GM19463 (cell line): ENCODE measurements around the gene PDGFRB.
A peak's percentile ranks its signal among the peaks of the same experiment; 100 is the strongest.

Experiments
- ATAC-seq: cut with Tn5 transposase; IDR thresholded peaks from one replicate; pipeline ENCODE4 v1.9.1; 2021; ENCODE audit warnings: mild to moderate bottlenecking, moderate library complexity; ENCODE audit not compliant: unreplicated experiment

PDGFRB gene

GRCh38 chr5:150182774-150183173 lies 27.1 kb upstream of the PDGFRB start:
- ATAC-seq, result no peak

GRCh38 chr5:150181766-150182545 lies 26.3 kb upstream of the PDGFRB start:
- no peak for ATAC-seq

DNA sequence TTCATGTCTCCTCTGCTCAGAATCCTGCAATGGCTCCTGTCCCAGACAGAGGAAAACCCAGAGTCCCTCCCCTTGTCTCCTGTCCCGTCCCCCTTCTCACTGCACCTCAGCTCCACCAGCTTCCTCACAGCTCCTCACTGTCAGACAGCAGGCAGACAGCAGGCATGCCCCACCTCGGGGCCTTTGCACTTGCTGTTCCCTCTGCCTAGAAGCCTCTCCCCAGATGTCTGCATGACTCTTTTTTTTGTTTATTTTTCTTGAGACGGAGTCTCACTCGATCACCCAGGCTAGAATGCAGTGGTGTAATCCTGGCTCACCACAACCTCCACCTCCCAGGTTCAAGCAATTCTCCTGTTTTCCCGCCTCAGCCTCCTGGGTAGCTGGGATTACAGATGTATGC lies 25.4 kb upstream of the PDGFRB start:
- ATAC-seq, result no peak

- no peak for ATAC-seq
Observed at GRCh38 chr5:150180241-150181026, 24.8 kb upstream of the PDGFRB start.

DNA sequence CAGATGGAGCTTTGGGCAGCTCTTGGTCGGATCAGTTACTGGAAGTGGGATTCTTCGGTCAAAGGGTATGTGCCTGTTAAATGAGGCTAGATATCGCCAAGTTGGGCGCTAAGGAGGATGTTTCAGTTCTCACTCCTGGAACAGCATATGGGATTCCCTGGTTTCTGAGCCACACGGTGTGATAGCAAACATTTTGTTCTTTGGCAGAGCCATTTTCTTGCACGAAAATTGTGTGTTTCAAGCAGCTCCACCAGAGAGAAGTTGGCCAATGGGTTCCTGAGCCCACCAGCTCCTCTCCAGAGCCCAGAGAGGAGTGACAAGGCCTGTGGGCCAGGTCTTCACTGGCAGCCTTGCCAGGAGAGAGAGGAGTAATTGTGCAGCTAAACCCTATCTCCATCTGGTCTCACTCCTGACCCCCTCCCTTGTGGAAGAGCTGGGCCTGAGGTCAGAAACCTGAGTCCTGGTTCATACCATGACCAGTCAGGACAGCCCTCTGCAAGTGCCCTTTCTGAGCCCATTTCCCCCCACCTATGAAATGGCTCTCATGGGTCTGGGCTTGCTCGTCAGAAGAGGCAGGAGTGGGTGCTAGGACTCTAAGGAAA lies 23.5 kb upstream of the PDGFRB start:
- ATAC-seq, result no peak

DNA sequence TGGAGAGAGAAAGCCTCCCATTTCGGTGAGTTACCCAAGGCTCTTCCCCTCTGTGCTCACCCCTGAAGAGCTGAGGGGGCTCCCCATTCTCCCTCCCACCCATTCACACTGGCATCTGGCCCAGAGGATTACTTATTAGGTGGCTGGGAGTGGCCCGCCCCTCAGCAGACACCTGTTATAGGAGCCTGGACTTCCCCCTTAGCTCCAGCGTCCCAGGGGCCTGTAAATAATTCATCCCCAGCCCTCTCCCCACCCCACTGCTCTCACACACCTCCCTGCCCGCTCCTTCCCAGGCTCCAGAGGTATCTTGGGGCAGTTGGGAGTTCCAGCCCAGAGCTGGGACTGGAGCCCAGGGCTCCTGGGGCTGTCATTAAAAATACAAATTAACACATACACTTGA lies 22.6 kb upstream of the PDGFRB start:
- peak; percentile 92 for ATAC-seq

- no peak for ATAC-seq
Observed at GRCh38 chr5:150177721-150178120, 22.1 kb upstream of the PDGFRB start.

GRCh38 chr5:150176745-150177477 lies 21.3 kb upstream of the PDGFRB start:
- no peak for ATAC-seq

- ATAC-seq, result no peak
Observed at GRCh38 chr5:150175536-150175935, 19.9 kb upstream of the PDGFRB start.

DNA sequence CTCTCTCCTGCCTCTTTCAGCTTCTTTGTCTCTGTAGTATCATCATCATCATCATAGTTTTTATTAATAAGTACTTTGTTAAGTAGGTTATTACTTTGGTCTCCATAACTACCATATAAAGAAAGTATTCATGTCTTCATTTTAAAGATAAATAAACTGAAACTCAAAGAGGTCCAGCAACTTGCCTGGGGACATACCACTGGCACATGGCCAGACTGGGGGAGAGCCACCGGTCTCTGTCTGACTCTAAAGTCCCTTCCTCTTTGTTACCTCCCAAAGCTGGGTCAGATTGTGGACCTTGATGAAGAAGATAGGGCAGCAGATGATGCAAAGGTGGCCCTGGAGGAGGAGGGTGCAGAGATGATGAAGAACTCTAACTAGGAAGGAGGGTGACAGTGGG lies 19.4 kb upstream of the PDGFRB start:
- ATAC-seq, result no peak

DNA sequence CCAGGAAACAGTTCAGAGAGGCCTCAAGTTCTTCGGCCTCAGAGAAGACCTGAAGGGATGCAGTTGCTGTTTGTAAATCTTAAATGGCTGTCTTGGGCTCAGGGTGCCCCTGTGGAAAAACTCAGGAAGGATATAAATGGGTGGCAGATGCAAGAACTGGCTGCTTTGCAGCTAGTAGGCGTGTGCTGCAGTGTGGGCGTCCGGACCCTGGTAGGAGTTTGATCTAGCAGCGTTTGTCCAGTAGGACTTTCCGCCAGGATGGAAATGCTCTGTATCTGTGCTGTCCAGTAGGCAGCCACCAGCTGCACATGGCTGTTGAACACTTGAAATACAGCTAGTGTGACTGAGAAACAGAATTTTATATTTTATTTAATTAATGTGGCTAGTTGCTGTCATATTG lies 18.6 kb upstream of the PDGFRB start:
- no peak for ATAC-seq

DNA sequence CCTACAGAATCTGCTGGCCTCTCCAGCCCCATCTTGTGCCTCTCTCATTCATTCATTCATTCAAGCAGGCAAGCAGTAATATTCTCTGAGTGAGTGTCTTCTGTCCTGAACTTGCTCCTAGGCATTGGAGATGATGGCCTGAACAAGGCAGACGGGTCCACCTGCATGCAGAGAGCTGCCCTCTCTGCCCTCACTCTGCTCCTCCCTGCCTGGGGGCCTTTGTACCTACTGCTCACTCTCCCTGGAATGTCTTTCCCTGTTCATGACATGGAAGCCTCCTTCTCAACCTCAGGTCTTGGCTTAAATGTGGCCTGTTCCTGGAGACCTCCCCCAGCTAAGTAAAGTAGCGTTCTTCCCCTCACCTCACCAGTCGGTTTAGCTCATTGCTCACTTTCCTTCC lies 17.5 kb upstream of the PDGFRB start:
- ATAC-seq, result no peak

DNA sequence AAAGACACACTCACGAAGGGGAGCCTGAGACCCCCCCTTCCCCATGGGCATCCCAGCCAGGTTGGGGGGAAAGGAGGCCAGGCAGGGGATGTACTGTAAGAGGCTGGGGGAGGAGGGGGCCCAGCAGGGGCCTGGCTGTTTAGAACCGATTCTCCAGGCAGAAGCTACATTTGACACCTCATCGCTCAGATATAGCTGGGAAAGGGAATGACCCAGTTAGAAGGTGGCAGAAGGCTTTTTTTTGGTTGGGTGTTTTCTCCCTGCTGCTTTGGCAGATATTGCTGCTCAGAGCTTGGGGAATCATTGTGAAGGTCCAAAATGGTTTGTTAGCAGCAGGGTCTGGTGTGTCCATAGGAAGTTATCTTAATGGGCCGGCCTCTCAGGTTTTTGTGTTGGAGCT lies 16.9 kb upstream of the PDGFRB start:
- no peak for ATAC-seq

GRCh38 chr5:150172145-150172544 lies 16.5 kb upstream of the PDGFRB start:
- ATAC-seq, result no peak

DNA sequence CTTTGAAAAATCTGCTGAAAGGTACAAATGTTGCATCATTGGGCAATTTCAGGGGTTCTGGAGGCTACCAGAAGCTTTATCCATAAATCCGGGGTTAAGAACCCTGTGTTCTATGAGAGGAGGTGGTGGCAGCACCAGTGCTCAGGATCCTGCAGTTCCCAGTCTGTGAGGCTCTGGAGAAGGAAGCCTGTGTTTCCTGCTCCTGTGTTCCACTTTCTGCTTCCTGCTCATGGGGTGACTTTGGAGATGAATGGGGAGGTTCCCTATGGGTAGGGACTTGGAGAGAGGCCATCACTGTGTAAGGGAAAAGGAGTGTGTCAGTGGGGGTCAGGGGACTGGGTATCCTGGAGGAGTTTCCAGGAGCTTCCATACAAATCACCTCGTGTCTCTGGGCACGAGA lies 13.2 kb upstream of the PDGFRB start:
- no peak for ATAC-seq

- no peak for ATAC-seq
Observed at GRCh38 chr5:150167908-150168307, 12.3 kb upstream of the PDGFRB start.

- ATAC-seq, result no peak
Observed at GRCh38 chr5:150167512-150167850, 11.8 kb upstream of the PDGFRB start.

DNA sequence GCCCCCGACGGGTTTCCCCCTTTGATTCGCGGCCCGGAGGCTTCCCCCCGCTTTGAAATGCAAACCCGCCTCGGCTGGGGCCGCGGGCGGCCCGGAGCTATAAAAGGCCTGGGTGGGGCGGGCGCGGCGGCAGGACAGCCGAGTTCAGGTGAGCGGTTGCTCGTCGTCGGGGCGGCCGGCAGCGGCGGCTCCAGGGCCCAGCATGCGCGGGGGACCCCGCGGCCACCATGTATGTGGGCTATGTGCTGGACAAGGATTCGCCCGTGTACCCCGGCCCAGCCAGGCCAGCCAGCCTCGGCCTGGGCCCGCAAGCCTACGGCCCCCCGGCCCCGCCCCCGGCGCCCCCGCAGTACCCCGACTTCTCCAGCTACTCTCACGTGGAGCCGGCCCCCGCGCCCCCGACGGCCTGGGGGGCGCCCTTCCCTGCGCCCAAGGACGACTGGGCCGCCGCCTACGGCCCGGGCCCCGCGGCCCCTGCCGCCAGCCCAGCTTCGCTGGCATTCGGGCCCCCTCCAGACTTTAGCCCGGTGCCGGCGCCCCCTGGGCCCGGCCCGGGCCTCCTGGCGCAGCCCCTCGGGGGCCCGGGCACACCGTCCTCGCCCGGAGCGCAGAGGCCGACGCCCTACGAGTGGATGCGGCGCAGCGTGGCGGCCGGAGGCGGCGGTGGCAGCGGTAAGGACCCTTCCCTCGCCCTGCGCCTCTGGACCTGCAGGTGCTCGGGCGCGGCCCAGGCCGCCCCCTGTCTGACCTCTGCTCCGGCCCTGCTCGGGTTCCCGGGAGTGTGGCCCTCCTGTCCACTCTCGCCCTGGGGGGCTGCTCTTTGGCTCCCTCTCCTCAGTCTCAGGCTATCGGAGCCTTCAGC lies 11.2 kb upstream of the PDGFRB start, which contains the start of gene CDX1:
Gene CDX1 (plus strand): TSS at position 129 of the 862 bp plus-strand sequence. CDS start 99 bp downstream, at position 228.
- ATAC-seq, result no peak

DNA sequence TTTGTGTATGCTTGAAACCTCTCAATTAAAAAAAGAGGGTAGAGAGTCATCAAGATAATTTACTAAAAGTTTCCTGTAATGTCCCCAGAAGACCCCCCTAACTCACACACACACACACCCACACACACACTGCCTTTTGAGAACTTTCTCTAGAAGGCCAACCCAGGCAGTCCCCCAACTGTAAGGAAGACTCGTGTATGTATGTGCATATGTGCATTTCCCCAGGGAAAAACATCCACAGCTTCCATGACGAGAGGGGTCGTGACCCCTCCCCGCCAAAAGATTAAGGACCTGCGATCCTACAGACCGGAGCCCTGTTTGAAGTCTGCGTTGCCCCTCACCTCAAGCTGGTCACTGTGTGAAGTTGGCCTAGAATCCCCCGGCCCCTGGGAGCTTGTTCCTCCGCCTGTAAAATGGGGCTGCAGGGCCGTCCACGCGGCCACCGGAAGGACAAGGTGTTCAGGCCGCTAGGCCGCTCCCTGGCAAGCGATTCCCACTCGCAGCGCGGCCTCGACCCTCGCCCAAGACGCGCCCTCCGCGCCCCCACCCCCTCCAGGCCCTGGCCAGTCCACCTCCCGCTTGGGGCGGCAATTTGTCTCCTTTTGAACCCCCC lies 10.5 kb upstream of the PDGFRB start:
- ATAC-seq, result no peak
